ENCODE results near the gene PPP2R2D.

PPP2R2D gene

GRCh38 chr10:131974034-131974817 is 73.4 kb downstream of the PPP2R2D start:
- peak overlapping the region; percentile 58 for H3K27ac ChIP-seq (ENCODE audit: insufficient read depth, low read length, poor library complexity, severe bottlenecking)

GRCh38 chr10:131975003-131975402 is 74.2 kb downstream of the PPP2R2D start:
- H3K4me1 ChIP-seq (ENCODE audit: control insufficient read depth, insufficient read depth, low read length, poor library complexity, severe bottlenecking) = peaks cover 33% of the 10 kb centered on the region
- DNase-seq = no peak
- peaks cover 11% of the 10 kb centered on the region for H3K36me3 ChIP-seq (ENCODE audit: control insufficient read depth, insufficient read depth, low read length)
- peak overlapping the region; percentile 18 for H3K27ac ChIP-seq (ENCODE audit: insufficient read depth, low read length, poor library complexity, severe bottlenecking)
- no peaks in the 10 kb centered on the region for H3K27me3 ChIP-seq (replicated peaks; ENCODE audit: control insufficient read depth, insufficient read depth, low read length, poor library complexity, severe bottlenecking)
- no peaks in the 10 kb centered on the region for H3K9me3 ChIP-seq (ENCODE audit: control insufficient read depth, low read length)
- H3K4me3 ChIP-seq (ENCODE audit: insufficient read depth, low read depth, low read length, poor library complexity, severe bottlenecking) = no peak overlapping the region

More at GRCh38 chr10:131974034-131974817, 73.4 kb downstream of the PPP2R2D start:
- H3K4me1 ChIP-seq (ENCODE audit: control insufficient read depth, insufficient read depth, low read length, poor library complexity, severe bottlenecking) = peaks cover 33% of the 10 kb centered on the region
- H3K36me3 ChIP-seq (ENCODE audit: control insufficient read depth, insufficient read depth, low read length) = peaks cover 19% of the 10 kb centered on the region
- no peaks in the 10 kb centered on the region for H3K27me3 ChIP-seq (replicated peaks; ENCODE audit: control insufficient read depth, insufficient read depth, low read length, poor library complexity, severe bottlenecking)
- no peak for DNase-seq
- no peak overlapping the region for H3K4me3 ChIP-seq (ENCODE audit: insufficient read depth, low read depth, low read length, poor library complexity, severe bottlenecking)
- H3K9me3 ChIP-seq (ENCODE audit: control insufficient read depth, low read length) = no peaks in the 10 kb centered on the region

GRCh38 chr10:131975796-131976195 is 75.0 kb downstream of the PPP2R2D start:
- Histone ChIP-seq H3K27ac (ENCODE audit: insufficient read depth, low read length, poor library complexity, severe bottlenecking) (no peak overlapping the region), H3K4me1 (ENCODE audit: control insufficient read depth, insufficient read depth, low read length, poor library complexity, severe bottlenecking) (peaks cover 34% of the 10 kb centered on the region), H3K9me3 (ENCODE audit: control insufficient read depth, low read length) (no peaks in the 10 kb centered on the region), H3K36me3 (ENCODE audit: control insufficient read depth, insufficient read depth, low read length) (peaks cover 4% of the 10 kb centered on the region), H3K4me3 (ENCODE audit: insufficient read depth, low read depth, low read length, poor library complexity, severe bottlenecking) (no peak overlapping the region), H3K27me3 (replicated peaks; ENCODE audit: control insufficient read depth, insufficient read depth, low read length, poor library complexity, severe bottlenecking) (no peaks in the 10 kb centered on the region)
- no peak for DNase-seq

GRCh38 chr10:131977323-131978096 is 76.7 kb downstream of the PPP2R2D start:
- no peak overlapping the region for H3K27ac ChIP-seq (ENCODE audit: insufficient read depth, low read length, poor library complexity, severe bottlenecking)
- peaks cover 32% of the 10 kb centered on the region for H3K4me1 ChIP-seq (ENCODE audit: control insufficient read depth, insufficient read depth, low read length, poor library complexity, severe bottlenecking)
- no peaks in the 10 kb centered on the region for H3K36me3 ChIP-seq (ENCODE audit: control insufficient read depth, insufficient read depth, low read length)
- no peak for DNase-seq
- H3K4me3 ChIP-seq (ENCODE audit: insufficient read depth, low read depth, low read length, poor library complexity, severe bottlenecking) = no peak overlapping the region
- no peaks in the 10 kb centered on the region for H3K9me3 ChIP-seq (ENCODE audit: control insufficient read depth, low read length)
- H3K27me3 ChIP-seq (replicated peaks; ENCODE audit: control insufficient read depth, insufficient read depth, low read length, poor library complexity, severe bottlenecking) = no peaks in the 10 kb centered on the region

- Histone ChIP-seq H3K36me3 (ENCODE audit: control insufficient read depth, insufficient read depth, low read length) (no peaks in the 10 kb centered on the region), H3K27ac (ENCODE audit: insufficient read depth, low read length, poor library complexity, severe bottlenecking) (peak overlapping the region; percentile 34), H3K27me3 (replicated peaks; ENCODE audit: control insufficient read depth, insufficient read depth, low read length, poor library complexity, severe bottlenecking) (no peaks in the 10 kb centered on the region), H3K9me3 (ENCODE audit: control insufficient read depth, low read length) (no peaks in the 10 kb centered on the region), H3K4me1 (ENCODE audit: control insufficient read depth, insufficient read depth, low read length, poor library complexity, severe bottlenecking) (peaks cover 28% of the 10 kb centered on the region), H3K4me3 (ENCODE audit: insufficient read depth, low read depth, low read length, poor library complexity, severe bottlenecking) (no peak overlapping the region)
- DNase-seq = no peak
These were observed 77.6 kb downstream of the PPP2R2D start for GRCh38 chr10:131978366-131978765.

GRCh38 chr10:131978851-131979250 is 78.0 kb downstream of the PPP2R2D start:
- no peak for DNase-seq
- H3K9me3 ChIP-seq (ENCODE audit: control insufficient read depth, low read length) = no peaks in the 10 kb centered on the region
- no peaks in the 10 kb centered on the region for H3K27me3 ChIP-seq (replicated peaks; ENCODE audit: control insufficient read depth, insufficient read depth, low read length, poor library complexity, severe bottlenecking)
- H3K36me3 ChIP-seq (ENCODE audit: control insufficient read depth, insufficient read depth, low read length) = no peaks in the 10 kb centered on the region
- H3K27ac ChIP-seq (ENCODE audit: insufficient read depth, low read length, poor library complexity, severe bottlenecking) = peak overlapping the region; percentile 34
- H3K4me1 ChIP-seq (ENCODE audit: control insufficient read depth, insufficient read depth, low read length, poor library complexity, severe bottlenecking) = peaks cover 24% of the 10 kb centered on the region
- H3K4me3 ChIP-seq (ENCODE audit: insufficient read depth, low read depth, low read length, poor library complexity, severe bottlenecking) = no peak overlapping the region

GRCh38 chr10:131979336-131979735 is 78.5 kb downstream of the PPP2R2D start:
- Histone ChIP-seq H3K9me3 (ENCODE audit: control insufficient read depth, low read length) (no peaks in the 10 kb centered on the region), H3K36me3 (ENCODE audit: control insufficient read depth, insufficient read depth, low read length) (no peaks in the 10 kb centered on the region), H3K27me3 (replicated peaks; ENCODE audit: control insufficient read depth, insufficient read depth, low read length, poor library complexity, severe bottlenecking) (no peaks in the 10 kb centered on the region), H3K4me3 (ENCODE audit: insufficient read depth, low read depth, low read length, poor library complexity, severe bottlenecking) (no peak overlapping the region), H3K4me1 (ENCODE audit: control insufficient read depth, insufficient read depth, low read length, poor library complexity, severe bottlenecking) (peaks cover 19% of the 10 kb centered on the region), H3K27ac (ENCODE audit: insufficient read depth, low read length, poor library complexity, severe bottlenecking) (no peak overlapping the region)
- no peak for DNase-seq

- DNase-seq = no peak
- Histone ChIP-seq H3K36me3 (ENCODE audit: control insufficient read depth, insufficient read depth, low read length) (no peaks in the 10 kb centered on the region), H3K4me3 (ENCODE audit: insufficient read depth, low read depth, low read length, poor library complexity, severe bottlenecking) (no peak overlapping the region), H3K27ac (ENCODE audit: insufficient read depth, low read length, poor library complexity, severe bottlenecking) (no peak overlapping the region), H3K27me3 (replicated peaks; ENCODE audit: control insufficient read depth, insufficient read depth, low read length, poor library complexity, severe bottlenecking) (no peaks in the 10 kb centered on the region), H3K4me1 (ENCODE audit: control insufficient read depth, insufficient read depth, low read length, poor library complexity, severe bottlenecking) (peaks cover 18% of the 10 kb centered on the region), H3K9me3 (ENCODE audit: control insufficient read depth, low read length) (no peaks in the 10 kb centered on the region)
These were observed 79.0 kb downstream of the PPP2R2D start for GRCh38 chr10:131979821-131980270.

GRCh38 chr10:131980321-131980720 is 79.5 kb downstream of the PPP2R2D start:
- H3K9me3 ChIP-seq (ENCODE audit: control insufficient read depth, low read length) = no peaks in the 10 kb centered on the region
- H3K27me3 ChIP-seq (replicated peaks; ENCODE audit: control insufficient read depth, insufficient read depth, low read length, poor library complexity, severe bottlenecking) = no peaks in the 10 kb centered on the region
- peaks cover 18% of the 10 kb centered on the region for H3K4me1 ChIP-seq (ENCODE audit: control insufficient read depth, insufficient read depth, low read length, poor library complexity, severe bottlenecking)
- H3K4me3 ChIP-seq (ENCODE audit: insufficient read depth, low read depth, low read length, poor library complexity, severe bottlenecking) = no peak overlapping the region
- no peaks in the 10 kb centered on the region for H3K36me3 ChIP-seq (ENCODE audit: control insufficient read depth, insufficient read depth, low read length)
- DNase-seq = no peak
- no peak overlapping the region for H3K27ac ChIP-seq (ENCODE audit: insufficient read depth, low read length, poor library complexity, severe bottlenecking)

Data from effector memory CD4-positive, alpha-beta T cell (primary cell).